GM19467 (cell line): ENCODE results near the gene ZNF683.

Source experiments
- ATAC-seq: cut with Tn5 transposase; IDR thresholded peaks from one replicate; pipeline ENCODE4 v1.9.1; 2021; ENCODE audit warnings: mild to moderate bottlenecking, moderate library complexity; ENCODE audit not compliant: unreplicated experiment

ZNF683 gene

DNA sequence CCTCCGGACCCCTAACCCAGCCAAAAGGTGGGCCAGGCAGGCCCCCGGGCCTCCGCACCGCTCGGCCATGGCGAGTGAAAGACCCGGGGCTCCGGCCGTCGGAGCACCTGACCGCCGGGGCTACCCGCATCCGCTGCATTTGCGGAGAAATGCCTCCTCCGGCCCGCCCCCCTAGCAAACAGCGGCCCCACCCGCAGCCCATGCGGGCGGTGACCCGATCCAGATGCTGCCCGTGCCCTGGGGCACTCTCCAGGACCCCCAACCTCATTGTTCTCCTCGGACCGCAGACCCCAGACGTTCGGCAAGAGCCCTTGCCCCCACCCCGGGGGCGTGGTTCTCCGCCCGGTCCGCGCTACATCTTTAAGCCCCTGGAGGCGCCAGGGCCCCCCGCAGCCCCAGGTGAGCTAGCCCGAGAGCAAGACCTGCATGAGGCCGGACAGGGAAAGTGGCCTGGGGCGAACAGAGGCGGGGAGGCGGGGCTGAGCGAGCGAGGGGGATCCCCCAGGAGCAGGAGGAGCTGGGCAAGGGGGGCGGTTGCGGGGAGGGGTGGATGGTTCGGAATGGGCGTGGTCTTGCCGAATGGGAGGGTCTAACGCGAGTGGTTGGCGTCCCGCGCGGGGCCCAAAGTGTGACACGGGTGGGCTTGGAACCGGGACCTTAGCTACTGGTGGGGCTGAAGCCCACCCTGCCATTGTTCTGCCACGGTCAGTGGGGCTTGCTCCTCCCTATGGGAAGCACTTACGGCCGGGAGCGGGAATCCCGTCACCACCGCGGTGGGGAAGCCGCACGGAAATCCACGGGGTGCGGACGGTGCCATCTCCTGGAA, 12.4 kb downstream of the ZNF683 start:
- no peak for ATAC-seq

DNA sequence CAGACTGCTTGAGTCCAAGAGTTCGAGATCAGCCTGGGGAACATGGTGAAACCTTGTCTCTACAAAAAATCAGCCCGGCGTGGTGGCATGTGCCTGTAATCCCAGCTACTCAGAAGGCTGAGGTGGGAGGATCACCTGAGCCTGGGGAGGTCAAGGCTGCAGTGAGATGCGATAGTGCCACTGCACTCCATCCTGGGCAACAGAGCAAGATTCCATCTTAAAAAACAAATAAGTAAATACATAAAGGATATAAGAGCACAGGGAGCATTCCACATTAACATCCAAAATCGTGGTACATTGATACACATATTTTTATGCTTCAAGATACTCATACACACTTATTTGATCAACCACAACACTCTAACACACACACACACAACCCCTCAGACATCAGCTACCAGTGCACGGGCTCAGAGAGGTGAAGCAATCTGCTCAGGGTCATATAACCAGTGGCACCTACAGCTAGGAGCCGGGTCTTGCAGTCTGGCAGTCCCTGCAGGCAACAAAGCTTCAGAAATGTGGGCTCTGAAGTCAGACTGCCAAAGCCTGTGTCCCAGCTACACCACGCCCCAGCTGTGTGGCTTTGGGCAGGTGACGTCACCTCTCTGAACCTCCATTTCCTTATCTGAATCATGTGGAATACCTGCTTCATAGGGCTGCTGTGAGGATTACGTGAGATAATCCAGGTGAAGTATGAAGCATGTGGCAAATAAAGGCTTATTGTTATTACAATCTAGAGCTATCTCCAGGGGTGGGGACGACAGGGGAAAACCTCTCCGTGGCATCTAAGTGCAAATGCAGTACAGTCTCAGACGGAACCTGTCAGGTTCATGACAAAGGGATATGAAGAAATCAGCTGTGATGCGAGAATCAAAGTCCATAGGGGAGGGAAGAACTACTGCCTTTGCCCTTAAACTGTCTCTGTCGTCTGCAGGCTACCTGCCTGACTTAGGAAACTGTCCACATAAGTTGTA, 13.9 kb downstream of the ZNF683 start:
- ATAC-seq: no peak

DNA sequence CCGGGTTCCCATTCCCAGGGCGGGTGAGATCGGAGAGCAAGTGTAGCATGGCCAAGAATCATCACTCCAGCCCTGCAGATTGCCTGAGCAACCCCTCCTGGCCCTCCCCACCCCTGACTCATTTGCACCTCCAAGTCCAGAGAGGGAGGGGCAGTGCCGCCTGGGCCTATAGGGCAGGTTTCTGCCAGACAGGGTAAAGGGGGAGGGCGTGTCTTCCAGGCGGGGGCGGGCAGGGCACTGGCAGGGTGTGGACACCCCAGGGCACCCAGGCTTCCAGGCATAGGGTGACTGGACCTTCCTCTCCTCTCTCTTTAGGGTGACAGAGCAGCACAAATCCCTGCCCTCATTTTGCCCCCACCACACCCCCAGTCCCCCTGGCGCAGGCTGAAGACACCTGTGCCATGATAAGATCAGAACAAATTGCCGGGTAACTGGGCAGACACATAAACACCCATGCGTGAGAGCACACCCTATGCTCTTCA, 15.4 kb downstream of the ZNF683 start:
- no peak for ATAC-seq

DNA sequence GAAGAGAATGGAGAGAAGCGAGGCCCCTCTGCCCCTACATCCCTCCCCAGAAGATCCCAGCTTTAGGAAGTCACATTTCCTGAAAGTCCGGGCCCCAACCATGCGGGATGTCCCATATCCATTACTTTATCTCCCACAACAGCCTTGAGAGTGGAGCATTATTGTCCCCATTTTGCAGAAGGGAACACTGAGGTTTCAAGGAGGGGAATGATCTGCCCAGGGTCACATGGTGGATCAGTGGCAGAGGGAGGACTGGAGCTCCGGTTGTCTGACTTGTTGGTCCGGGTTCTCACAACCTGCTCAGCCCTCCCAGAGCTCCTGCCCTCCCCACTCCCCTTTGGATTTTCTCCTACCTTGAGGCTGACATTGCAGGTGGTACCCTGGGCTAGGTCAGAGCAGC, 16.4 kb downstream of the ZNF683 start:
- no peak for ATAC-seq

DNA sequence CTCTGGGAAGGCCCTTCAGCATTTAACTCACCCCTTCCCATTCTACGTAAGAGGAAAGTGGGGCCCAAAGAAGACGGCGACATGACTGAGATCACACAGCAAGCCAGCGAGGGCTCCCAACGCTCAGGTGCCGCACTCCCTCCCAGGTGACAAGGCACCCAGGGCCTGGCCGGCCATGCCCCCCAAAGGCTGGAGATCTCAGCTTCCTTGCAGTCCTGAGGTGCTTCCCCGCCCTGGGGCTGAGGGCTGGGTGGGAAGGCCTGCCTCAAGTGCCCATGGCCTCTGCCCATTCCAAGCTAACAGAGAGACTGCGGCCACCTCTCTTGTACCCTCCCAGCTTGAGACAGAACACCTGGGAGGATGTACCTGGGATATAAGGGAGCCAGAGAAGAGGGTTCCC, 17.6 kb downstream of the ZNF683 start:
- ATAC-seq: no peak

DNA sequence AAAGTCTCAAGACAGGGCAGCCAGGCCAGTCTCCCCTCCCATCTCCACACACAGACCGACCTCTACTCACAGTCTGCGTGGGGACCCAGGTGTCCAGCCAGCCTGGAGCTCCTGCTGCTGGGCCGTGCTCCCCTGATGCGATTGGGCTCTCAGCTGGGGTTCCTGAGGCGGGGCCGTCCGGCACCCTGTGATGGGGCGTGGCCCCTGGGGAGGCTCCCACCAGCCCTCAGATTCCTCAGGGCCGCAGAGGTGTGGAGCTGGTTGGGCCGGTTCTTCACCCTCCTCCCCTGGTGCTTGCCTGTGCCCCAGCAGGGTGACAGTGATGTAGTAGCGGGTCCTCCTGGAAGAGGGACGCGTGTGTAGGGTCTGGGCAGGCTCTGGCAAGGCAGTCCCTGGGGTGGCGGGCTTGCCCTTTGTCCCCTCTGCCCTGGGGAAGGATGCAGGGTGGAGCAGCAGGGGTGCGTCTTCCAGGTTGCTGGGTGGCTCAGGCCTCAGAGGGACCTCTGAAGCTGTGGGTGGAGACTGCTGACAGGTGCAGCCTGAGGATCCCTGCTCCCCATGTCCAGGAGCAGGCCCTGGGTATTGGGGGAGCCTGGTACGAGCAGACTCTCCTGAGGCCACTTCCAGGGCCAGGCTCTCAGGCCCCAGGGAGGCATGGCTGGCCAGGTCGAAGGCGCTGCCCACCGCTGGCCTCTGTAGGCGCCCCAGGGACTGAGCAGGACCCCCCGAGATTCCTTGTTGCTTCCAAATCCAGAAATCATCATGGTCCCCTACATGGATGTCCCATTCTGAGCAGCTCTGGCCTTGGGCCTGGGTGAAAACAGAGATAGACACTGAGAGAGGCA, 18.4 kb downstream of the ZNF683 start, which contains the start of gene CRYBG2:
Gene CRYBG2 (minus strand): TSS at position 155 of the 845 bp plus-strand sequence. CDS start 7,473 bp downstream, outside the sequence.
- no peak for ATAC-seq

DNA sequence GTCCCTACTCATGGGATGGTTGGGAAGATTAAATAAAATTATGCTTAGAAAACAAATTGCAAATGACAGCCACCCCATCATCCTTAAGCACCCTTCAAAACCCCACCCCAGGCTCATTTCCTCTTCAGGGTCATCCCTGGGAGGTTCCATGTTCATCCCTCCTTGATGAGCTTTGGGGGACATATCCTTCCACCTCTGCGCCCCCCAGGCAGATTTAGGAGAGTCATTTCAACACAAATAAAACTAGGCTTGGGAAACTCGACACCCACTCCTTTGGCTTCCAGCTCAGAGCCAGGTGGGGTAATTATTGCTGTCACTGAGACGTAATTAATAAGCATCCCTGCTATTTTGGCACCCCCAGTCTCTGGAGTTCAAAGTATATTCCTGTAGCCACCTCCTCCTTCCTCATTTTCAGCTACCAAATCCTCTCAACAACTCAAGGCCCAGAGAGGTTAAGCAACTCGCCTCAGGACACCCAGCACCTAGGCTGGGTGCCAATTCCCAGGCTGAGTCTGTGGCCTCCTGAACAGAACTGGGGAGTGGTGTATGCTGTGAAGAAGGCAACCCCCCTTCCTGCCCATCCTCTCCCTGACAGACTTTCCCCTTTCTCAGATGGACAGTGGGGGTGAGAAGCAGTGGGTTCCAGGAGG, 19.2 kb downstream of the ZNF683 start:
- ATAC-seq: no peak

DNA sequence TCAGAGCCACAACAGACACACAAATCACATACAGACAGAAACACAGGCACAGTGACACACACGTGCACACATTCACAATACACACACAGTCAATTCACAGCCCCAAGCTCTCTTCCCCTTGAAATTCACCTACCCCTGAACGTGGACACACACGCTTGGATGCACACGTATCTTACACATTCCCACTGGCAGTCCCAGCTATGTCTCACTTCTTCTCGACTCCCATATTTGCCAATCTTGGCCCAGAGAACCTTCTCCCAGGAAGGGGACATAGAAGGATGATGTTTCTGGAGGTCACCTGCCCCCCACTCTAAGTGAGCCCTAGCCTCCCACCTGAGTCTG, 20.2 kb downstream of the ZNF683 start:
- no peak for ATAC-seq

DNA sequence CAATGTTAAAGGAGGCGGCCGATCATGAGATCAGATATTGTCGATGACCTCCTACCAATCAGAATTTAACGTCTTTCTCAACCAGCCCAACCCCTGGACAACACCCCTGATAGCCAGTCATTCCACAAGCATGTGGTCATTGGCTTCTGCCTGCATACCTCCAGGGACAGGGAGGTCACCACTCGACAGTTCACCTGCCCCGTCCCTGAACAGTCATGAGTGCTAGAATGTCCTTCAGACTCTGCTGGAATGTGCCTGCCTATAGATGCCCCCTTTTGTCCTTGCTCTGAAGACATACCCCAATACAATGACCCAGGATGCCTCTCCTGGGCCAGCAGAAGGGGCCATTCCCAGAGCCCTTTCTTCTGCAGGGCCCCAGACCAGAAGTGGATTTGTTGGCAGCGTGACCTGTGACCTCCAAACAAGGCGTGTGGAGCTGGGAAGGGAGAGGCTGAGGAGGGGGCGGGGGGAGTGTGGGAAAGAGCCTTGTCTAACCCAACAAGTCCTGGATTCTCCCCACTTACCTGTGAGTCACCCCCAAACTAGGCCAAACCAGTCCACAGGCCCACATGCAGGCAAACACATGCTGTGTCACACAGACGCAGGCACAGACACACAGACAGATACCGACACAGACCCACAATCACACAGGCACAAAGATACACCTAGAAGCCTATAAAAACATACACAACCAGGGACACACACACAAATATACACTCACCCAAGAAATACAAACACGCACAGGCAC, 20.8 kb downstream of the ZNF683 start:
- no peak for ATAC-seq

DNA sequence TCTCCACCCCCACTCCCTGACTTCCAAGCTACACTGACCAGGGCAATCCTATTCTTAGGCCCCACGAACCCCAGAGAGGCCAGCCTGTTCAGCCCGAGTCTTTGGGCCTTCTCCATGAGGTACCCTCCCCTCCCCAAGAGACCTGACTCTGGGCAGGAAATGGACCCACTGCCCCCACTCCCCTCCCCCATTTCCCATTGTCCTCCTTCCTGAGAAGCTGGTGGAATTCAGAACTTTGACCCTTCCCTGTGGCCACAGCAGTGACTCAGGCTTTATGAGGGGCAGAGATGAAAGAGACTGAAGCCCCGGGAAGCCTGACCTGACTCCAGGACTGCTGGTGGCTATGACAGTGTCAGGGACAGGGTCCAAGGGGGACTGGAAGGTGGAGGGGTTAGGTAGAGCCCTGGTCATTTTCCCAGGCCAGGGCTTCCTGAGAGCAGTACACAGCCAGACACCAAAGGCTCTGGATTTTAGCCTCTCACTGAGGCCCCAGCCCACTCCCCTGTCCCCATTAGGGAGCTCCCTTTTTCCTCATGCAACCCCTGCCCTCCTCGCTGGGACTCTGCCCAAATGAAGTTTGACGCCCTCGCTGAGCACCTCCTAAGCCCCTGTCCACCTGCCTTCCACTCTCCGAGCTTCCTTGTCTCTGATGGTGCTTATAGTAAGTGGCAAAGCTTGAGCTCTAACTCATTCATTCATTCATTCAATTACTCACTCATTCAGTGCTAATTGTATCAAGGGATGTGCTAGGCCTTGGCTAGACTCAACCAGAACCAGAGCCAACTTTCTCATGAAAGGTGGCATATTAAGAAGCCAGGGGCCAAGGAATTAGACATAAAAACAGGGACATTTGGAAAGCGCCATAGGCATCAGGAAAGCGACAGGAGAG, 21.6 kb downstream of the ZNF683 start:
- no peak for ATAC-seq

DNA sequence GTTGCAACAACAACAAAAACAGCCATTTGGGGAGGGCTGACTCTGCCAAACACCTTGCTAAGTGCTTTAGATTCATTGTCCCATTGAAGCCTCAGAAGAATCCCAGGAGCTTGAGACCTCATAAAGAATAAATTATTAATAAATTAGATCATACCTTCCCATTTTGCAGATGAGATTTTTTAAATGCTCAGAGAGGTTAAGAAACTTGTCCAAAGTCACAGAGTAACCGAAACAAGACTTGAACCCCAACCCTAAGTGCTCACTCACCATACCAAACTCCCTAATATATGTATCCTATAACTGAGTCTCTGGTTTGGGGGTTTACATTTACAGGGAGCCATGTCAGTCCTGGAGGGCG, 22.2 kb downstream of the ZNF683 start:
- ATAC-seq: no peak

DNA sequence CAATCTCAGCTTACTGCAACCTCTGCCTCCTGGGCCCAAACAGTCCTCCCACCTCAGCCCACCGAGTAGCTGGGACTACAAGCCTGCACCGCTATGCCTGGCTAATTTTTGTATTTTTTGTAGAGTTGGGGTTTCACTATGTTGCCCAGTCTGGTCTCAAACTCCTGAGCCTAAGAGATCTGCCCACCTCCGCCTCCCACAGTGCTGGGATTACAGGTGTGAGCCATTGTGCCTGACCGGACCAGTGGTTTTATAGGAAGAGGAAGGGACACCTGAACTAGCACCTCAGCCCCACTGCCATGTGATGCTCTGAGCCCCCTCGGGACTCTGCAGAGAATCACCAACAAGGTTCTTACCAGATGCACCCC, 22.7 kb downstream of the ZNF683 start:
- no peak for ATAC-seq

DNA sequence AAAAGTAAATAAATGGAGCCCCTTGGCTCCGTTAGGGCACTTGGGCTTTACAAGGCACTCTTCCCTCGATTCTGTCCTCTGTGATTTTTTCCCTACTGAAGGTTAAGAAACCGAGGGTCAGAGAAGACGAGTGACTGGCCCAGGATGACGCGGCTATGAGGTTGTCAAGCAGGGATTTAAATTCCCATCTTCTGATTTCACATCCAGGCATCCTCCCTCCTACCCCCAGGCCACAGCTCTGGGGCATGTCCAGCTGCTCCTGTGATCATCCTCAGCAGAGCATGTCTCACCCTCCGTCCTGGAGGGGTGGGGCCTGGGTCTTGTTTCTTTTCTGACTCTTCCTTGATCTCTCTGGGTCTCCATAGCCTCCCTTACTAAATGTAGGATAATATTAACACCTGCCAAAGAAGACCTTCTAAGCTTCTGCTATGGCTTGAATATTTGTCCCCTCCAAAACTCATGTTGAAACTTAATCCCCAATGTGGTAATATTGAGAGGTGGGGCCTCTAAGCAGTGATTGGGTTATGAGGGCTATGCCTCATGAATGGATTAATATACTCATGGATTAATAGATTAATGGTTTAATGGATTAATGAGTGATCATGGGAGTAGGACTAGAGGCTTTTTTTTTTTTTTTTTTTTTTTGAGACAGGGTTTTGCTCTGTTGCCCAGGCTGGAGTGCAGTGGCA, 23.2 kb downstream of the ZNF683 start:
- ATAC-seq: no peak

DNA sequence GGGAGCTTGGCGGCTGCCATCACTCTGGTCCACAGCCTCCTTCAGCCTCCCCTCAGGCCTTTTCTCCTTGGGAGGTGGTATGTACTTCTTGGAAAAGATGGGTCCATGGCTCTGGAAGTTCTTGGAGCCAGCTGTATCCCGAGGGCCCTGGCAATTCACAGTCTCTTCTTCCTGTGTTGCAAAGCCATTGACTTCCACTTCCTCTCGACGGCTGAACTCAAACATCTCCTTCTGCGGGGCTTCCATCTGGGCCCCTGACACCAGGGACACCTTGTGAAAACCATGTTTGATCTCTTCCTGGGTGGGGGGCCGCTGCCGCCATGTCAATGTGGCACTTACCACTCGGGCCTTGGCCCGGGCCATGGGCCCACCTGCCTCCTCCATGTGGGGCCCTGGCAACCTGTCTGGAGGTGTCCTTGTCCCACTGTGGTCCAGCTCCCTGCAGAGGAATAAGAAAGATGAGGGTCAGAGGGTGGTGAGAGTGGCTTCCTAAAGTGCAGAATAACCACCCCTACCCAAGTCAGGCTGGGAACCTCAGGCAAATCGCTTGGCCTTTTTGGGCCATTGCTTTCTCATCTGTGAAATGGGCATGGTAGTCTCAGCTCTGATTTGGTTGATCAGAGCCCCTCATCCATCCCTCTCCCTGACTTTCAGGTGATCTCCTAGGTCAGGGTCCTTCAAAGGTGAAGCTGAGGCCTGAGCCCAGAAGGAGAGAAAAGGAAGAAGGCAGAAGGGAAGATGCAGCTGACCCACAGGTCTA, 26.1 kb downstream of the ZNF683 start:
- ATAC-seq: no peak

DNA sequence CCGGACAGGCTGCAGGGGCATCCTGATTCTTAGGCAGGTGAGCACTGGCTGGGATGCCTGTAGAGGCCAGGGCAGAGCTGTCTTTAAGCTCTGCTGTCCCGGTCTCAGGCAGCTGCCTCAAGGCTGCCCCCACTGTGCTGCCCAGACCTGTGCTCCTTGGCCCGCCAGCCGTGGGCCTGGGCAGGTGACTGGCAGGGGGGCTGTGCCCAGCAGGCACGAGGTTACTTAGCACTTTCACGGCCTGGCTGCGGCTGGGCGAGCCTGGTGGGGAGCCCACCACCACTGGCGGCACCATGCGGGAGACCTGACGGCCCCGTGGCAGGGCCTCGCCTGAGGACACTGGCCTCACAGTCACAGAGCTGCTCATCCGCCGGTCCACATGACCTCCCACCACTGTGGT, 26.8 kb downstream of the ZNF683 start:
- no peak for ATAC-seq

DNA sequence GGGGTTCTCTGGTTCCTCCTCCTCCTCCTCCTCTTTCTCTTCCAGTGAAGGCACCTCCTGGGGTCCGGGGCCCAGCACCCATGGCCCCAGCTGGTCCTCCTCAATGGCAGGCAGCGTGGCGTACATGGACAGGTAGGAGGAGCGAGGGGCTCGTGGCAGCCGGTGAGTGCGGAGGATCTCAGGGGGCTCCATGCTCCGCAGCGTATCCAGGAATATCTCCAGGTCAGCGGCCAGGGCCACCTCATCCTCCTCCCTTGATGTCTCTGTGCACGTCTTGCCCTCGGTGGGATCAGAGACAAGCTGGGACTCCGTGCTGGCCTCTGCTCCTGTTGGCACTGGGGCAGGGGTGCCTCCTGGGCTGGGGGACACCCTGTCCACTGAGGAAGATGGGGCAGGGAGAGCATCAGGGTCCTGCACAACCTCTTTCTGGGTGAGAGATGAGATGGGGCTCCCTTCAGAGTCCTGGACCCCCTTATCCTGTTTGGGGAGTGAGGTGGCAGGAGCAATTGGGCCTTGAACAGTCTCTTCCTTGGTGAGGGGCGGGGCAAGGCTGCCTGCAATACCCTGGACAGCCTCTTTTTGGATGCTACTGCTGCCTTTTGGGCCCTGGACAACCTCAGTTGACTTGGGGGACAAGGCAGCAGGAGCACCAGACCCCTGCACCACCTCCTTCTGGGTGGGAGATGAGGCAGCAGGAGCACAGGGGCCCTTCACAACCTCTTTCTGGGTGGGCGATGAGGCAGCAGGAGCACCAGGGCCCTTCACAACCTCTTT, 28.2 kb downstream of the ZNF683 start:
- ATAC-seq: no peak

DNA sequence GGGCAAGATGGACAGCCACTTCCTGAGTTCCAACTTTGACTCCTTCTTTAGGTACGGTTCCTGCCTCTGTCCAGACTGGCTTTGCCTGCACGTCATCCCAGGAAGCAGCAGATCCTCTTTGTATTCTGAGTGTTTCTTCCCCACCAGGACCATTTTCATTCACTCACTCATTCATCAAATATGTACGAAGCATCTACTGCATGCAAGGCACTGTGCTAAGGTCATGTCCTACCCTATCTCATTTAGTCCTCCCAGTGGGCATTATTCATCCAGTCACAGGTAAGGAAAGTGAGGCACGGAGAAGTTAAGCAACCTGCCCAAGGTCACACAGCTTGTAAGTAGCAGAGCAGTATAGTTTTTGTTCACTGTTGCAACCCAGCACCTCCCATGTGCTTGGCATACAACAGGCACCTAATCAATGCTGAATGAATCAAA, 32.5 kb downstream of the ZNF683 start:
- no peak for ATAC-seq
